ENCODE results near the gene RASSF7. TPM values are rescaled to one million over a fixed set of nuclear protein-coding genes. Genes with fewer than 3 reads are reported as not detected.

RASSF7 gene
- total RNA-seq, 1 donor from 2014 or later: 72.5 TPM

DNA sequence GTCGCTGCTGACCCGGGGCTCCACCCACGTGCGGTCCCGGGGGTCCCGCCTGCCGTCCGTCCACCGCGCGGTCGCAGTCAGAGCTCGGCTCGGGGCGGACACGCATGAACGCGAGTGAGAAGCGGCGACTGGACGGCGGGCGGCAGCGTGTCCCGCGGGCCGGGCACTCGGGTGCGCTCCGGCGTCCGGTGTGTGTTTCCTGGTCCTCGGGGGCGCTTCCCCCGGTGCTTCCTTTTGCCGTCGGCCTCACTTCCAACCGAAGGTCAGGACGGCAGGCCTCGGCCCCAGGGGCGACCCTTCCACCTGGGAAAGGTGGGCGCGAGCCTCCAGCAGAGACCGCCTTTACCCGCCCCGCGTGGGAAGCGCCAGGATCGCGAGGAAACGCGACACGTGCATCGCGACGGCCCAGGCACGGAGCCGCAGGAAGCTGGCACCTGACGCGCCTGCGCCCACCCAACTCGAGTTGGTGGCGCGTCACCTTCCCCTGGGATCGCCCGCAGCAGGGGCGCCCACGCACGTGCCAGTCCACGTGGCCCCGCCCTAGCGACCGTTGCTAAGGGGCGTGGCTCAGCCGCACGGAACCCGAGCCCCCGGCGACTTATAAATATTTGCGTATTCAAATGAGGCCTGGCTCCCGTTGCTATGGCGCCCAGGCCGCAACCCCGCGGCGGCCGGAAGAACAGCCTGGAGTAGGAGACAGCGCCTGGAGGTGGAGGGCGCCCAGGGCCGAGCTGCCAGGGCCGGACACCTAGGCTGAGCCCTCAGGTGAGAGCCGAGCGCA is 23.7 kb upstream of the RASSF7 start, which contains the start of gene LRRC56:
Gene LRRC56 (plus strand): TSS at position 687 of the 781 bp plus-strand sequence. CDS start 3,158 bp downstream, outside the sequence.
- TF ChIP-seq, protein P1, sequence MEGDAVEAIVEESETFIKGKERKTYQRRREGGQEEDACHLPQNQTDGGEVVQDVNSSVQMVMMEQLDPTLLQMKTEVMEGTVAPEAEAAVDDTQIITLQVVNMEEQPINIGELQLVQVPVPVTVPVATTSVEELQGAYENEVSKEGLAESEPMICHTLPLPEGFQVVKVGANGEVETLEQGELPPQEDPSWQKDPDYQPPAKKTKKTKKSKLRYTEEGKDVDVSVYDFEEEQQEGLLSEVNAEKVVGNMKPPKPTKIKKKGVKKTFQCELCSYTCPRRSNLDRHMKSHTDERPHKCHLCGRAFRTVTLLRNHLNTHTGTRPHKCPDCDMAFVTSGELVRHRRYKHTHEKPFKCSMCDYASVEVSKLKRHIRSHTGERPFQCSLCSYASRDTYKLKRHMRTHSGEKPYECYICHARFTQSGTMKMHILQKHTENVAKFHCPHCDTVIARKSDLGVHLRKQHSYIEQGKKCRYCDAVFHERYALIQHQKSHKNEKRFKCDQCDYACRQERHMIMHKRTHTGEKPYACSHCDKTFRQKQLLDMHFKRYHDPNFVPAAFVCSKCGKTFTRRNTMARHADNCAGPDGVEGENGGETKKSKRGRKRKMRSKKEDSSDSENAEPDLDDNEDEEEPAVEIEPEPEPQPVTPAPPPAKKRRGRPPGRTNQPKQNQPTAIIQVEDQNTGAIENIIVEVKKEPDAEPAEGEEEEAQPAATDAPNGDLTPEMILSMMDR (IDR thresholded peaks at IDR 0.05; ENCODE audit: insufficient read depth, low read length, poor library complexity, severe bottlenecking): no peak
- Histone ChIP-seq H3K36me3 (ENCODE audit: control insufficient read depth, insufficient read depth, low read length) (no peaks in the 10 kb centered on the region), H3K27me3 (ENCODE audit: control insufficient read depth, insufficient read depth, low read length) (no peaks in the 10 kb centered on the region), H3K4me3 (ENCODE audit: low read depth, low read length) (peak within 1 kb of the TSS; percentile 60)
- DNase-seq (ENCODE audit: low read depth): peak; percentile 49

GRCh38 chr11:537622-538430 is 22.9 kb upstream of the RASSF7 start:
- no peak for DNase-seq (ENCODE audit: low read depth)
- peak overlapping the region; percentile 41 for H3K4me3 ChIP-seq (ENCODE audit: low read depth, low read length)
- TF ChIP-seq, protein P1 (IDR thresholded peaks at IDR 0.05; ENCODE audit: insufficient read depth, low read length, poor library complexity, severe bottlenecking): no peak
- no peaks in the 10 kb centered on the region for H3K27me3 ChIP-seq (ENCODE audit: control insufficient read depth, insufficient read depth, low read length)
- H3K36me3 ChIP-seq (ENCODE audit: control insufficient read depth, insufficient read depth, low read length): no peaks in the 10 kb centered on the region

DNA sequence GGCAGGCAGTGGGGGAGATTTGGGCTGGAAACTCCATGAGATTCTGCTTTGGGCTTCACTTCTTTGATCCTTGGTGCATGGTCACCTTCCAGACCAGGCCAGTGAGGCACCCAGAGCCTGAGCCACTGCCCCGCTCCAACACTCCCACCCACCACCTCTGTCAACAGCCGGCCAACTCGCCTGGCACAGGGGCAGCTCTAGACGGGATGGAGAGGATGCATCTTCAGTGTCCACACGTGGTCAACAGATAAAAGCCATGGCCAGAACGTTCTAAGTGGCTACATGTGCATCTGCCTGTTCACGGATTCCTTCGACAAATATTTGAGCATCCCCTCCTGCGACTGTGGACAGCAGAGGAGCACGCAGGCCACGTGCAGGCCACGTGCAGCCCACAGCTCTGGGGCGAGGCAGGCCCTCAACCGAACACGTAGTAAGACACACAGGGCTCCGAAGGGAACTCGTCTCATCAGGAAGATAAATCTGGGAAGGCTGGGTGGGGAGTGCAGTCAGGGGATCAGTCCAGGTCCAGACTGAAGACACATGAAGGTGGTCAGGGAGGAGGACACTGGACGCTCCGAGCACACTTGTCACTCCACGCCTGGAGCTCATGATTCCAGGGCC is 22.2 kb upstream of the RASSF7 start:
- DNase-seq (ENCODE audit: low read depth): no peak
- no peak overlapping the region for H3K4me3 ChIP-seq (ENCODE audit: low read depth, low read length)
- H3K36me3 ChIP-seq (ENCODE audit: control insufficient read depth, insufficient read depth, low read length): no peaks in the 10 kb centered on the region
- TF ChIP-seq, protein P1 (IDR thresholded peaks at IDR 0.05; ENCODE audit: insufficient read depth, low read length, poor library complexity, severe bottlenecking): no peak
- H3K27me3 ChIP-seq (ENCODE audit: control insufficient read depth, insufficient read depth, low read length): no peaks in the 10 kb centered on the region

DNA sequence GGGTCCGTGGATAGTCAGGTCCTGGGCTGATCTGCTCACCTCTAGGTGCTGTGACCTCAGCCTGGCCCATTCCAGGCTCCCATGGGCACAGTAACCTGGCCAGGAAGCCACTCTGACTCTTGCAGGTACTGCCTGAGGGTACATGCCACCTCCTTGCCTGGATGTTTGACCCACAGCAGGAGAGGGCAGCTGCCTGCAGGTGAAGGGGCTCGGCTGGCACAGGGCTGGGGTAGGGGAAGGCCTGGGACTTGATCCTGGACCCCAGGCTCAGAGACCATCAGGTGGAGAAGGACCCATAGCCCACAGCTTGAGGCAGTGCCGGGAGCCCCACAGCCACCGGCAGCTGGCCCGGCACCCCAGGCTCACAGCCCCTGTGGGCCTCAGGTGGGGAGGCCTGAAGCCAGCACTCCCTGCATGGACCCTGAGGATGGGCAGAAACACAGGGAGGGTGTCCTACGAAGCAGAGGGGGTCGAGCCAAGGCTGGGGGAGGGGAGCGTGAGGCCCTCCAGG is 20.7 kb upstream of the RASSF7 start:
- Histone ChIP-seq H3K27me3 (ENCODE audit: control insufficient read depth, insufficient read depth, low read length) (no peaks in the 10 kb centered on the region), H3K4me3 (ENCODE audit: low read depth, low read length) (no peak overlapping the region), H3K36me3 (ENCODE audit: control insufficient read depth, insufficient read depth, low read length) (no peaks in the 10 kb centered on the region)
- DNase-seq (ENCODE audit: low read depth): no peak
- TF ChIP-seq, protein P1 (IDR thresholded peaks at IDR 0.05; ENCODE audit: insufficient read depth, low read length, poor library complexity, severe bottlenecking): no peak

DNA sequence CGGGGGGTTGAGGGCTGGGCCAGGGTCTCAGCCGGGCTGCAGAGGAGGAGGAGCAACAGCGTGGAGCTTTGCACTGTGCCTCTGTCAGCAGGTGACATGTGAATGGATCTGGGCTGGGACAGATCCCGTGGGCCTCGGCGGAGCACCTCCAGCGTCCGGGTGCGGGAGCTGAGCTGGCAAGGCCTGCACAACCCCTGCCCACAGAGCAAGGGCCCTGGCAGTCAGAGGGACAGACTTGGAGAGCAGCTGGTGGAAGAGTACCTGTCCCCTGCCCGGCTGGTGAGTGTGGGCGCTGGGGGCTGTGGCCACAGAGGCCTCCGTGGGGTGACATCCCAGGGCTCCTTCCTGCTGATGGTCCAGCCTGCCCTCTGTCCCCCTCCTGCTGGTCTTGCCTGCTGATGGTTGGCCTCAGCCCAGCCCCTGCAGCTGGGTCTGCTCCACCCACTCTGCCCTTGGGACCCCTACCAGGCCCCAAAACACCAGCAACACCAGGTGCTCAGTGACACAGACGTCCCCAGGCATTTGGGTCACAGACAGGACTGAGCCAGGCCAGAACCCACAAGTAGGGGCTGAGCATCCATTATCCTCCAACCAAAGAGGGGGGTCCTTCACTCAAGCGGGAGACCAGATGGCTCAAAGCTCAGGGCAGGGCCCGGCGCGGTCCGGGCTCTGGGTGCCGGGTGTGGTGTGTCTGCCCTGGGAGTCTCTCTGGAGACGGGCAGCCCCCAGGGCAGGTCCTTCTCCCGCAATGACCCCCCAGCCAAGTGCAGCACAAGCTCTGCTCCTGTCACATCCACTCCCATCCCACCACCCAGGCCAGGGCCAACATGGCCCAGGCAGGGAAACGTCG is 20.0 kb upstream of the RASSF7 start:
- Histone ChIP-seq H3K27me3 (ENCODE audit: control insufficient read depth, insufficient read depth, low read length) (no peaks in the 10 kb centered on the region), H3K4me3 (ENCODE audit: low read depth, low read length) (no peak overlapping the region), H3K36me3 (ENCODE audit: control insufficient read depth, insufficient read depth, low read length) (no peaks in the 10 kb centered on the region)
- TF ChIP-seq, protein P1 (IDR thresholded peaks at IDR 0.05; ENCODE audit: insufficient read depth, low read length, poor library complexity, severe bottlenecking): no peak
- no peak for DNase-seq (ENCODE audit: low read depth)

Data from kidney epithelial cell (primary cell).